Measurements from ENCODE around the gene HDDC3. TPM values are rescaled to one million over a fixed set of nuclear protein-coding genes. Genes with fewer than 3 reads are reported as not detected.

Gene HDDC3
- total RNA-seq, 1 experiment from 2014 or later = 13.3 TPM

DNA sequence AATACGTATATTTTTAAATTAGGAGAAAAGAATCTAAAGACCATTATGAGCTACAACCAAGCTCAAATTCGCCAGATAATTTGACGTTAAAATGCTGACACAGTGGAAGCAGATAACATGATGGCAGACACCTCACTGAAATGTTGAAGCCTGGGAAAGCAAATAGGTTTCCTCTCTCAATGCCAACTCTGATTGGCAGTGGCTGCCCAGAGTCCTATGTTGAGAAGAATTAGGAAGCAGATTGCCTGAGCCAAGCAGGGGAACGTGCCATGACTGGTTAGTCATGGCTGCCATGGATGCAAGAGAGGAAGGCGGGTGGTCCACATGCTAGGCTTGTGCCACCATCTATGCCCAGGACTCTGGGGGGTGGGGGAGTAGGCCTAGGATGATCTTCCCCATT is 5.9 kb upstream of the HDDC3 start:
- Histone ChIP-seq H4K20me1 (ENCODE audit: control insufficient read depth, insufficient read depth, insufficient read length) (no peaks in the 10 kb centered on the region), H3K4me1 (ENCODE audit: insufficient read depth, low read length) (no peaks in the 10 kb centered on the region), H3K79me2 (ENCODE audit: insufficient read depth, low read length) (no peaks in the 10 kb centered on the region; the same call in 1 of the 2 replicates), H3K4me2 (ENCODE audit: insufficient read depth, insufficient read length, low read length) (no peak overlapping the region), H3K56ac (ENCODE audit: insufficient read length, low read depth, low read length) (no peak overlapping the region), H2BK120ac (ENCODE audit: low read depth, low read length, poor library complexity, severe bottlenecking) (no peak overlapping the region), H2BK5ac (ENCODE audit: insufficient read length, low read length) (no peak overlapping the region), H3K23ac (ENCODE audit: insufficient read length, low read depth, low read length) (no peak overlapping the region), H4K91ac (ENCODE audit: insufficient read length, low read depth, low read length) (no peak overlapping the region), H3K27ac (ENCODE audit: insufficient read length, low read depth, low read length) (no peak overlapping the region), H2AK5ac (ENCODE audit: insufficient read length, low read length) (no peak overlapping the region), H3K27me3 (ENCODE audit: insufficient read depth, low read length) (no peaks in the 10 kb centered on the region), H3K18ac (ENCODE audit: insufficient read length, low read depth, low read length) (no peak overlapping the region), H4K5ac (ENCODE audit: insufficient read length, low read depth, low read length) (no peak overlapping the region), H2BK20ac (ENCODE audit: low read depth, low read length, poor library complexity, severe bottlenecking) (no peak overlapping the region), H3K14ac (ENCODE audit: insufficient read depth, low read length) (no peak overlapping the region), H3K9ac (ENCODE audit: extremely low read depth, insufficient read length, low read length) (no peak overlapping the region), H2AFZ (ENCODE audit: low read length) (no peak overlapping the region), H3K9me3 (ENCODE audit: control insufficient read depth, low read depth, low read length) (no peaks in the 10 kb centered on the region), H3T11ph (ENCODE audit: low read length) (no peak overlapping the region), H4K8ac (replicated peaks; ENCODE audit: insufficient read length, low read depth, low read length) (no peak overlapping the region), H2BK12ac (ENCODE audit: insufficient read length, low read depth, low read length) (no peak overlapping the region), H3K4ac (ENCODE audit: low read depth, low read length) (no peak overlapping the region), H2BK15ac (ENCODE audit: low read depth, low read length) (no peak overlapping the region), H3K23me2 (ENCODE audit: insufficient read length, low read depth, low read length, poor library complexity, severe bottlenecking) (peaks cover 11% of the 10 kb centered on the region), H3K79me1 (ENCODE audit: insufficient read depth, low read depth, low read length, poor library complexity, severe bottlenecking) (no peaks in the 10 kb centered on the region)
- H3K4me1 Mint-ChIP-seq = peaks cover 14 to 16% of the 10 kb centered on the region in 2 experiments
- H3K27ac Mint-ChIP-seq = no peak overlapping the region
- no peaks in the 10 kb centered on the region; a peak in 1 of 5 replicates for H3K9me3 Mint-ChIP-seq
- TF ChIP-seq, protein P1, sequence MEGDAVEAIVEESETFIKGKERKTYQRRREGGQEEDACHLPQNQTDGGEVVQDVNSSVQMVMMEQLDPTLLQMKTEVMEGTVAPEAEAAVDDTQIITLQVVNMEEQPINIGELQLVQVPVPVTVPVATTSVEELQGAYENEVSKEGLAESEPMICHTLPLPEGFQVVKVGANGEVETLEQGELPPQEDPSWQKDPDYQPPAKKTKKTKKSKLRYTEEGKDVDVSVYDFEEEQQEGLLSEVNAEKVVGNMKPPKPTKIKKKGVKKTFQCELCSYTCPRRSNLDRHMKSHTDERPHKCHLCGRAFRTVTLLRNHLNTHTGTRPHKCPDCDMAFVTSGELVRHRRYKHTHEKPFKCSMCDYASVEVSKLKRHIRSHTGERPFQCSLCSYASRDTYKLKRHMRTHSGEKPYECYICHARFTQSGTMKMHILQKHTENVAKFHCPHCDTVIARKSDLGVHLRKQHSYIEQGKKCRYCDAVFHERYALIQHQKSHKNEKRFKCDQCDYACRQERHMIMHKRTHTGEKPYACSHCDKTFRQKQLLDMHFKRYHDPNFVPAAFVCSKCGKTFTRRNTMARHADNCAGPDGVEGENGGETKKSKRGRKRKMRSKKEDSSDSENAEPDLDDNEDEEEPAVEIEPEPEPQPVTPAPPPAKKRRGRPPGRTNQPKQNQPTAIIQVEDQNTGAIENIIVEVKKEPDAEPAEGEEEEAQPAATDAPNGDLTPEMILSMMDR (conservative IDR thresholded peaks at IDR 0.05) = no peak
- no peak for DNase-seq
- peaks cover 40 to 55% (median 52%) of the 10 kb centered on the region in 3 experiments; a peak in 6 of 7 replicates for H3K36me3 Mint-ChIP-seq (ENCODE audit: insufficient read depth in 1 of 3, low read depth in 3 of 3)
- H3K27me3 Mint-ChIP-seq (ENCODE audit: low read depth) = peaks cover 7% of the 10 kb centered on the region
- no CpG with 5 or more reads among the region's 5 CpGs for WGBS (ENCODE audit: extremely low coverage, insufficient read length, low lambda C conversion rate)
- H3K4me3 Mint-ChIP-seq = no peak overlapping the region
